Activated CD4-positive, alpha-beta T cell treated with anti-CD3 and anti-CD28 coated beads for 36 hours (primary cell): ENCODE results near the gene IL1RAPL1. TPM values are rescaled to one million over a fixed set of nuclear protein-coding genes. Genes with fewer than 3 reads are reported as not detected.

Source experiments
- ATAC-seq: fragments of 200-7000 bp; cut with Tn5 transposase; one replicate; pipeline ENCODE4 v1.10.0; 2021; ENCODE audit warnings: mild to moderate bottlenecking, moderate library complexity
- CTCF ChIA-PET: fragments of 350-600 bp; sonication (Branson Sonifier 250); formaldehyde crosslinking; loops from one replicate; lab custom pipeline; 2021; ENCODE audit warnings: antibody characterized with exemption; lab: Charles Lee
- POLR2A ChIA-PET: fragments of 350-600 bp; sonication (Branson Sonifier 250); formaldehyde crosslinking; loops from one replicate; lab custom pipeline; 2021; ENCODE audit warnings: antibody characterized with exemption, inconsistent platforms; lab: Charles Lee
- DNase-seq: peaks from one replicate; pipeline ENCODE4 v3.0.0-alpha.2; 2020
- H3K27ac Mint-ChIP-seq: one replicate; pipeline ENCODE4 v1.8.0; 2021; ENCODE audit warnings: mixed read lengths
- H3K27me3 Mint-ChIP-seq: one replicate; pipeline ENCODE4 v1.8.0; 2021; ENCODE audit warnings: mixed read lengths
- H3K36me3 Mint-ChIP-seq: one replicate; pipeline ENCODE4 v1.8.0; 2021; ENCODE audit warnings: low read depth, mixed read lengths
- H3K4me1 Mint-ChIP-seq: one replicate; pipeline ENCODE4 v1.8.0; 2021; ENCODE audit warnings: mixed read lengths
- H3K4me3 Mint-ChIP-seq: one replicate; pipeline ENCODE4 v1.8.0; 2021; ENCODE audit warnings: mild to moderate bottlenecking, moderate library complexity, mixed read lengths
- H3K9me3 Mint-ChIP-seq: one replicate; pipeline ENCODE4 v1.8.0; 2021; ENCODE audit warnings: low read depth, mixed read lengths
- intact Hi-C, 2 experiments: fragments of 100-400 bp; cut with DNase I in 1 of 2; cut with micrococcal nuclease in 1 of 2; formaldehyde crosslinking; loops; one replicate each; pipeline versions ENCODE4 v1.14.2 to v1.15.1; 2022 to 2024; cut with DNase I, micrococcal nuclease
- total RNA-seq, 2 experiments: library from RNA; stranded (reverse); gene quantifications; one replicate each; pipeline ENCODE4 v1.2.3, GENCODE V29; 2021

Gene IL1RAPL1
- total RNA-seq, 2 experiments from 2014 or later: not detected

GRCh38 chrX:29851857-29852605 is 1264.8 kb downstream of the IL1RAPL1 start:
- intact Hi-C loops: no loop called here
- no peaks in the 10 kb centered on the region for H3K27me3 Mint-ChIP-seq
- no peak overlapping the region for H3K27ac Mint-ChIP-seq
- ChIA-PET CTCF (no interaction called here), POLR2A (no interaction called here)
- no peak for DNase-seq
- H3K9me3 Mint-ChIP-seq: no peaks in the 10 kb centered on the region
- H3K36me3 Mint-ChIP-seq: no peaks in the 10 kb centered on the region
- no peak overlapping the region for H3K4me3 Mint-ChIP-seq
- ATAC-seq: no peak
- no peaks in the 10 kb centered on the region for H3K4me1 Mint-ChIP-seq

- intact Hi-C loops: no loop called here
- ChIA-PET POLR2A (no interaction called here), CTCF (no interaction called here)
- ATAC-seq (no peak), DNase-seq (no peak)
- H3K27ac Mint-ChIP-seq: no peak overlapping the region
- H3K4me3 Mint-ChIP-seq: no peak overlapping the region
- no peaks in the 10 kb centered on the region for H3K36me3 Mint-ChIP-seq
- no peaks in the 10 kb centered on the region for H3K27me3 Mint-ChIP-seq
- no peaks in the 10 kb centered on the region for H3K9me3 Mint-ChIP-seq
- H3K4me1 Mint-ChIP-seq: no peaks in the 10 kb centered on the region
Observed at GRCh38 chrX:29852767-29853166, 1265.5 kb downstream of the IL1RAPL1 start.

GRCh38 chrX:29858714-29859113 is 1271.5 kb downstream of the IL1RAPL1 start:
- DNase-seq (no peak), ATAC-seq (no peak)
- no peaks in the 10 kb centered on the region for H3K9me3 Mint-ChIP-seq
- H3K27me3 Mint-ChIP-seq: no peaks in the 10 kb centered on the region
- no peak overlapping the region for H3K27ac Mint-ChIP-seq
- H3K36me3 Mint-ChIP-seq: no peaks in the 10 kb centered on the region
- H3K4me3 Mint-ChIP-seq: no peak overlapping the region
- H3K4me1 Mint-ChIP-seq: no peaks in the 10 kb centered on the region
- ChIA-PET POLR2A (no interaction called here), CTCF (no interaction called here)
- intact Hi-C loops: no loop called here

GRCh38 chrX:29862126-29862677 is 1275.0 kb downstream of the IL1RAPL1 start:
- Mint-ChIP-seq H3K9me3 (no peaks in the 10 kb centered on the region), H3K27ac (no peak overlapping the region), H3K36me3 (no peaks in the 10 kb centered on the region), H3K4me1 (no peaks in the 10 kb centered on the region), H3K27me3 (no peaks in the 10 kb centered on the region), H3K4me3 (no peak overlapping the region)
- intact Hi-C loops: no loop called here
- DNase-seq: no peak
- ChIA-PET CTCF (no interaction called here), POLR2A (no interaction called here)
- ATAC-seq: no peak

- no peak overlapping the region for H3K4me3 Mint-ChIP-seq
- H3K36me3 Mint-ChIP-seq: no peaks in the 10 kb centered on the region
- DNase-seq: no peak
- H3K9me3 Mint-ChIP-seq: peaks cover 3% of the 10 kb centered on the region
- H3K27ac Mint-ChIP-seq: no peak overlapping the region
- POLR2A ChIA-PET: no interaction called here
- H3K4me1 Mint-ChIP-seq: no peaks in the 10 kb centered on the region
- CTCF ChIA-PET: no interaction called here
- H3K27me3 Mint-ChIP-seq: no peaks in the 10 kb centered on the region
- intact Hi-C loops: no loop called here
- ATAC-seq: no peak
Observed at GRCh38 chrX:29867971-29868370, 1280.7 kb downstream of the IL1RAPL1 start.

- DNase-seq (no peak), ATAC-seq (no peak)
- H3K4me3 Mint-ChIP-seq: no peak overlapping the region
- no peak overlapping the region for H3K27ac Mint-ChIP-seq
- CTCF ChIA-PET: no interaction called here
- no peaks in the 10 kb centered on the region for H3K36me3 Mint-ChIP-seq
- POLR2A ChIA-PET: no interaction called here
- no peaks in the 10 kb centered on the region for H3K4me1 Mint-ChIP-seq
- intact Hi-C loops: no loop called here
- H3K9me3 Mint-ChIP-seq: peaks cover 3% of the 10 kb centered on the region
- H3K27me3 Mint-ChIP-seq: no peaks in the 10 kb centered on the region
Observed at GRCh38 chrX:29869837-29870236, 1282.6 kb downstream of the IL1RAPL1 start.

GRCh38 chrX:29870608-29871007 is 1283.4 kb downstream of the IL1RAPL1 start:
- H3K27me3 Mint-ChIP-seq: no peaks in the 10 kb centered on the region
- ChIA-PET POLR2A (no interaction called here), CTCF (no interaction called here)
- H3K4me3 Mint-ChIP-seq: no peak overlapping the region
- H3K9me3 Mint-ChIP-seq: peaks cover 3% of the 10 kb centered on the region
- no peak overlapping the region for H3K27ac Mint-ChIP-seq
- no peak for ATAC-seq
- no peaks in the 10 kb centered on the region for H3K4me1 Mint-ChIP-seq
- H3K36me3 Mint-ChIP-seq: no peaks in the 10 kb centered on the region
- DNase-seq: no peak
- intact Hi-C loops: no loop called here

GRCh38 chrX:29872831-29873230 is 1285.6 kb downstream of the IL1RAPL1 start:
- intact Hi-C loops: no loop called here
- ATAC-seq (no peak), DNase-seq (no peak)
- peaks cover 3% of the 10 kb centered on the region for H3K9me3 Mint-ChIP-seq
- no peaks in the 10 kb centered on the region for H3K4me1 Mint-ChIP-seq
- H3K27ac Mint-ChIP-seq: no peak overlapping the region
- POLR2A ChIA-PET: no interaction called here
- no peaks in the 10 kb centered on the region for H3K27me3 Mint-ChIP-seq
- no peaks in the 10 kb centered on the region for H3K36me3 Mint-ChIP-seq
- no peak overlapping the region for H3K4me3 Mint-ChIP-seq
- CTCF ChIA-PET: no interaction called here

GRCh38 chrX:29876733-29877132 is 1289.5 kb downstream of the IL1RAPL1 start:
- Mint-ChIP-seq H3K27me3 (no peaks in the 10 kb centered on the region), H3K4me3 (no peak overlapping the region), H3K4me1 (no peaks in the 10 kb centered on the region), H3K9me3 (no peaks in the 10 kb centered on the region), H3K36me3 (no peaks in the 10 kb centered on the region), H3K27ac (no peak overlapping the region)
- CTCF ChIA-PET: no interaction called here
- DNase-seq (no peak), ATAC-seq (no peak)
- POLR2A ChIA-PET: no interaction called here
- intact Hi-C loops: no loop called here

- intact Hi-C loops: no loop called here
- ATAC-seq: no peak
- Mint-ChIP-seq H3K27ac (no peak overlapping the region), H3K36me3 (no peaks in the 10 kb centered on the region), H3K27me3 (no peaks in the 10 kb centered on the region), H3K4me3 (no peak overlapping the region), H3K9me3 (no peaks in the 10 kb centered on the region), H3K4me1 (no peaks in the 10 kb centered on the region)
- DNase-seq: no peak
- ChIA-PET POLR2A (no interaction called here), CTCF (no interaction called here)
Observed at GRCh38 chrX:29880977-29881376, 1293.7 kb downstream of the IL1RAPL1 start.

- H3K36me3 Mint-ChIP-seq: no peaks in the 10 kb centered on the region
- no peaks in the 10 kb centered on the region for H3K4me1 Mint-ChIP-seq
- no peak overlapping the region for H3K27ac Mint-ChIP-seq
- POLR2A ChIA-PET: no interaction called here
- CTCF ChIA-PET: no interaction called here
- H3K27me3 Mint-ChIP-seq: no peaks in the 10 kb centered on the region
- ATAC-seq: no peak
- H3K9me3 Mint-ChIP-seq: no peaks in the 10 kb centered on the region
- no peak for DNase-seq
- intact Hi-C loops: no loop called here
- no peak overlapping the region for H3K4me3 Mint-ChIP-seq
Observed at GRCh38 chrX:29890004-29890403, 1302.8 kb downstream of the IL1RAPL1 start.

GRCh38 chrX:29890646-29891200 is 1303.5 kb downstream of the IL1RAPL1 start:
- Mint-ChIP-seq H3K27me3 (no peaks in the 10 kb centered on the region), H3K4me3 (no peak overlapping the region), H3K27ac (no peak overlapping the region), H3K4me1 (no peaks in the 10 kb centered on the region), H3K36me3 (no peaks in the 10 kb centered on the region), H3K9me3 (peaks cover 3% of the 10 kb centered on the region)
- ChIA-PET POLR2A (no interaction called here), CTCF (no interaction called here)
- intact Hi-C loops: no loop called here
- DNase-seq (no peak), ATAC-seq (no peak)
